Osteocyte (in vitro differentiated cells): Measurements from ENCODE around the gene ABCG1. TPM values are rescaled to one million over a fixed set of nuclear protein-coding genes. Genes with fewer than 3 reads are reported as not detected.
A peak's percentile ranks its signal among the peaks of the same experiment; 100 is the strongest.
"Not testable (repeated sequence)": the region's sequence is repeated elsewhere in the genome, so short reads cannot be mapped to it uniquely, and the experiment has no call there.

Source experiments
- DNase-seq: peaks from one replicate; pipeline ENCODE4 v3.0.0; 2021; ENCODE audit warnings: mixed read lengths; ENCODE audit not compliant: unreplicated experiment; ENCODE audit errors: extremely low spot score
- H3K27ac Mint-ChIP-seq: one replicate; pipeline ENCODE4 v1.8.0; 2021; ENCODE audit warnings: mild to moderate bottlenecking, mixed read lengths; ENCODE audit not compliant: unreplicated experiment
- H3K27me3 Mint-ChIP-seq: one replicate; pipeline ENCODE4 v1.8.0; 2021; ENCODE audit warnings: mixed read lengths; ENCODE audit not compliant: unreplicated experiment
- H3K36me3 Mint-ChIP-seq: one replicate; pipeline ENCODE4 v1.8.0; 2021; ENCODE audit warnings: mixed read lengths; ENCODE audit not compliant: unreplicated experiment
- H3K4me1 Mint-ChIP-seq: one replicate; pipeline ENCODE4 v1.8.0; 2021; ENCODE audit warnings: mixed read lengths; ENCODE audit not compliant: unreplicated experiment
- H3K4me3 Mint-ChIP-seq: one replicate; pipeline ENCODE4 v1.8.0; 2021; ENCODE audit warnings: mild to moderate bottlenecking, moderate library complexity, mixed read lengths; ENCODE audit not compliant: unreplicated experiment
- H3K9me3 Mint-ChIP-seq: one replicate; pipeline ENCODE4 v1.8.0; 2021; ENCODE audit warnings: mixed read lengths; ENCODE audit not compliant: unreplicated experiment
- CTCF ChIP-seq: fragments of 200-600 bp; sonication (generic); IDR thresholded peaks from 2 replicates; pipeline ENCODE4 v1.5.0; 2021; ENCODE audit warnings: antibody characterized with exemption, mild to moderate bottlenecking, moderate library complexity
- total RNA-seq: library from RNA; stranded (reverse); gene quantifications from 2 replicates; pipeline ENCODE4 v1.2.1, GENCODE V29; 2021

Gene ABCG1
- total RNA-seq, 1 donor from 2014 or later, result 16.5 TPM

- Mint-ChIP-seq H3K4me3 (no peak overlapping the region), H3K4me1 (peaks cover 1% of the 10 kb centered on the region), H3K9me3 (no peaks in the 10 kb centered on the region), H3K27me3 (peaks cover 59% of the 10 kb centered on the region), H3K36me3 (no peaks in the 10 kb centered on the region), H3K27ac (no peak overlapping the region)
- peak; percentile 51 for DNase-seq
- TF ChIP-seq CTCF, result no peak
Measured at GRCh38 chr21:42174173-42174572, 44.8 kb upstream of the ABCG1 start.

GRCh38 chr21:42175110-42175710 is 43.7 kb upstream of the ABCG1 start:
- Mint-ChIP-seq H3K27me3 (peaks cover 53% of the 10 kb centered on the region), H3K4me1 (peaks cover 1% of the 10 kb centered on the region)

GRCh38 chr21:42176859-42177258 is 42.1 kb upstream of the ABCG1 start:
- H3K4me1 Mint-ChIP-seq, result peaks cover 1% of the 10 kb centered on the region
- H3K27me3 Mint-ChIP-seq, result peaks cover 59% of the 10 kb centered on the region
- no peak for DNase-seq
- no peak for TF ChIP-seq CTCF
- no peak overlapping the region for H3K27ac Mint-ChIP-seq
- H3K9me3 Mint-ChIP-seq, result no peaks in the 10 kb centered on the region
- no peaks in the 10 kb centered on the region for H3K36me3 Mint-ChIP-seq
- no peak overlapping the region for H3K4me3 Mint-ChIP-seq

More at GRCh38 chr21:42175110-42175710, 43.7 kb upstream of the ABCG1 start:
- Mint-ChIP-seq H3K4me3 (no peak overlapping the region), H3K36me3 (no peaks in the 10 kb centered on the region), H3K9me3 (no peaks in the 10 kb centered on the region), H3K27ac (no peak overlapping the region)
- no peak for DNase-seq
- no peak for TF ChIP-seq CTCF

GRCh38 chr21:42179316-42179715 is 39.6 kb upstream of the ABCG1 start:
- H3K27ac Mint-ChIP-seq, result no peak overlapping the region
- no peak overlapping the region for H3K4me3 Mint-ChIP-seq
- peaks cover 1% of the 10 kb centered on the region for H3K4me1 Mint-ChIP-seq
- DNase-seq, result no peak
- peaks cover 56% of the 10 kb centered on the region for H3K27me3 Mint-ChIP-seq
- TF ChIP-seq CTCF, result no peak
- H3K9me3 Mint-ChIP-seq, result no peaks in the 10 kb centered on the region
- H3K36me3 Mint-ChIP-seq, result no peaks in the 10 kb centered on the region

GRCh38 chr21:42180001-42180400 is 38.9 kb upstream of the ABCG1 start:
- H3K4me1 Mint-ChIP-seq, H3K4me3 Mint-ChIP-seq, H3K27ac Mint-ChIP-seq, H3K9me3 Mint-ChIP-seq, DNase-seq, H3K36me3 Mint-ChIP-seq: not testable (repeated sequence)
- peaks cover 54% of the 10 kb centered on the region for H3K27me3 Mint-ChIP-seq
